Hepatocyte (in vitro differentiated cells): ENCODE measurements around the gene VPS13D.

Source experiments
- CTCF ChIP-seq: fragments of 200-600 bp; sonication (generic); IDR thresholded peaks from 2 replicates; pipeline ENCODE4 v1.5.1; 2016; ENCODE audit warnings: antibody characterized with exemption, mild to moderate bottlenecking; ENCODE audit not compliant: poor library complexity
- EZH2 ChIP-seq: fragments of 200-600 bp; sonication (generic); IDR thresholded peaks from 2 replicates; pipeline ENCODE4 v1.6.1; 2016; ENCODE audit warnings: antibody characterized with exemption, mild to moderate bottlenecking, borderline replicate concordance
- EZH2phosphoT487 ChIP-seq: fragments of 200-600 bp; sonication (generic); IDR thresholded peaks from one replicate; pipeline ENCODE4 v1.6.1; 2018; ENCODE audit warnings: antibody characterized with exemption, mild to moderate bottlenecking, low read depth, moderate library complexity; ENCODE audit not compliant: unreplicated experiment, severe bottlenecking

- TF ChIP-seq CTCF (no peak), EZH2phosphoT487 (no peak), EZH2 (no peak)
Observed at GRCh38 chr1:12516741-12517140, 286.9 kb downstream of the VPS13D start.
